Panc1 (cell line): ENCODE data around the gene MTX1. TPM values are rescaled to one million over a fixed set of nuclear protein-coding genes. Genes with fewer than 3 reads are reported as not detected.

ENCODE experiments used
- ATAC-seq: fragments of 200-7000 bp; cut with Tn5 transposase; 2 replicates; pipeline ENCODE4 v1.9.1; 2020; ENCODE audit warnings: mild to moderate bottlenecking, moderate library complexity
- BruUV-seq: library from RNA; stranded (reverse); fragments of 400-500 nt; replicated peaks from 2 replicates; lab custom pipeline; 2021; lab: Mats Ljungman, UMichigan
- CTCF ChIA-PET: fragments of 300-600 bp; sonication (Branson Sonifier 250); formaldehyde crosslinking; loops from one replicate; lab custom pipeline; 2022; ENCODE audit warnings: antibody characterized with exemption; lab: Charles Lee
- POLR2A ChIA-PET: fragments of 300-600 bp; sonication (Branson Sonifier 250); formaldehyde crosslinking; loops from one replicate; lab custom pipeline; 2022; ENCODE audit warnings: antibody characterized with exemption; lab: Charles Lee
- DNase-seq: peaks from one replicate; pipeline ENCODE4 v3.0.0-alpha.2; 2010; ENCODE audit warnings: low read depth, low spot score
- H3K27ac ChIP-seq: 2 replicates; pipeline ENCODE4 v1.5.1; 2011; ENCODE audit warnings: mild to moderate bottlenecking, low read length, inconsistent platforms
- H3K27me3 ChIP-seq: fragments of 200-500 bp; sonication (Bioruptor generic); 2 replicates; pipeline ENCODE4 v1.6.0; 2014; ENCODE audit warnings: low read length, inconsistent platforms; ENCODE audit not compliant: control insufficient read depth, insufficient read depth
- H3K36me3 ChIP-seq: fragments of 200-500 bp; sonication (Bioruptor generic); 2 replicates; pipeline ENCODE4 v1.5.1; 2014; ENCODE audit warnings: inconsistent platforms, mild to moderate bottlenecking, low read length, moderate library complexity; ENCODE audit not compliant: control insufficient read depth, insufficient read depth
- H3K4me1 ChIP-seq: 2 replicates; pipeline ENCODE4 v1.5.1; 2011; ENCODE audit warnings: inconsistent platforms, mild to moderate bottlenecking, low read length, moderate library complexity; ENCODE audit not compliant: control insufficient read depth, insufficient read depth
- H3K4me3 ChIP-seq, 2 experiments: 2 replicates each; pipeline ENCODE4 v1.5.1; 2011 to 2012; ENCODE audit warnings: low read depth in 2 of 2, low read length in 2 of 2, mild to moderate bottlenecking in 2 of 2, inconsistent platforms in 1 of 2, moderate library complexity in 1 of 2
- H3K9me3 ChIP-seq: fragments of 200-500 bp; sonication (Bioruptor generic); 2 replicates; pipeline ENCODE4 v1.5.1; 2014; ENCODE audit warnings: low read depth, mild to moderate bottlenecking, inconsistent platforms, low read length, moderate library complexity; ENCODE audit not compliant: control insufficient read depth, insufficient read depth
- CTCF ChIP-seq: fragments of 450-650 bp; IDR thresholded peaks from 2 replicates; pipeline ENCODE4 v1.5.1; 2017; ENCODE audit warnings: mild to moderate bottlenecking
- POLR2AphosphoS5 ChIP-seq: IDR thresholded peaks from 2 replicates; pipeline ENCODE4 v1.6.1; 2012; ENCODE audit warnings: mild to moderate bottlenecking, low read depth, low read length, moderate library complexity
- REST ChIP-seq, 2 experiments: IDR thresholded peaks; 2 replicates each; pipeline ENCODE4 v1.6.1; 2011 to 2012; ENCODE audit warnings: low read depth in 2 of 2, control low read depth in 1 of 2, low read length in 1 of 2, mild to moderate bottlenecking in 1 of 2, moderate library complexity in 1 of 2; ENCODE audit not compliant: insufficient read depth in 1 of 2
- SIN3A ChIP-seq: IDR thresholded peaks from 2 replicates; pipeline ENCODE4 v1.6.1; 2012; ENCODE audit warnings: low read depth, mild to moderate bottlenecking, low read length, moderate library complexity, borderline replicate concordance; ENCODE audit not compliant: insufficient read depth
- TCF7L2 ChIP-seq: IDR thresholded peaks from 2 replicates; pipeline ENCODE4 v1.6.1; 2011; ENCODE audit warnings: mild to moderate bottlenecking, low read depth, low read length, inconsistent platforms
- in situ Hi-C: cut with HindIII; loops from 2 replicates; pipeline ENCODE4 v1.10.0; 2016; ENCODE audit warnings: low sequenced_read_pairs, low pct_unique_long_range_greater_than_20kb
- intact Hi-C: fragments of 100-400 bp; cut with micrococcal nuclease; formaldehyde crosslinking; loops from one replicate; pipeline ENCODE4 v1.10.0; 2022; ENCODE audit not compliant: unreplicated experiment
- total RNA-seq: library from RNA; stranded (reverse); gene quantifications from one replicate; pipeline ENCODE4 v1.2.1, GENCODE V29; 2021; ENCODE audit not compliant: unreplicated experiment

The MTX1 gene
- total RNA-seq, 1 experiment from 2014 or later, result 53.6 TPM

GRCh38 chr1:155205035-155205434 lies 3.5 kb upstream of the MTX1 start:
- no peak for TF ChIP-seq REST (IDR thresholded peaks at IDR 0.05; ENCODE audit: insufficient read depth in 1 of 2, low read depth in 2 of 2, low read length in 1 of 2)
- TF ChIP-seq SIN3A, result no peak
- no peak for TF ChIP-seq POLR2AphosphoS5
- TF ChIP-seq TCF7L2, result no peak
- TF ChIP-seq CTCF, result no peak
- ChIA-PET CTCF (no interaction called here), POLR2A (no interaction called here)
- in situ Hi-C loops, result no loop called here
- no peak for DNase-seq
- intact Hi-C loops, result no loop called here
- H3K9me3 ChIP-seq, result no peaks in the 10 kb centered on the region
- H3K4me3 ChIP-seq, result no peak overlapping the region
- peaks cover 6% of the 10 kb centered on the region; the same call in 1 of the 2 replicates for H3K36me3 ChIP-seq
- H3K27ac ChIP-seq, result no peak overlapping the region
- no peaks in the 10 kb centered on the region for H3K27me3 ChIP-seq
- peaks cover 18% of the 10 kb centered on the region for H3K4me1 ChIP-seq
- ATAC-seq, result no peak
- no TSS peak for BruUV-seq

- H3K36me3 ChIP-seq, result peaks cover 6% of the 10 kb centered on the region; the same call in 1 of the 2 replicates
- no peaks in the 10 kb centered on the region for H3K9me3 ChIP-seq
- BruUV-seq, result no TSS peak
- no peak overlapping the region for H3K27ac ChIP-seq
- CTCF ChIA-PET, result no interaction called here
- peaks cover 19% of the 10 kb centered on the region for H3K4me1 ChIP-seq
- no peak for ATAC-seq
- POLR2A ChIA-PET, result no interaction called here
- no peaks in the 10 kb centered on the region for H3K27me3 ChIP-seq
- H3K4me3 ChIP-seq, result no peak overlapping the region
- DNase-seq, result no peak
- in situ Hi-C loops (no loop called here), intact Hi-C loops (loop anchor here (1.0 kb wide), 1 partner anchor 20 kb away; no protein-coding TSS in a partner anchor)
- TF ChIP-seq TCF7L2 (no peak), REST (IDR thresholded peaks at IDR 0.05; ENCODE audit: insufficient read depth in 1 of 2, low read depth in 2 of 2, low read length in 1 of 2) (no peak), POLR2AphosphoS5 (no peak), CTCF (no peak), SIN3A (no peak)
These were observed 2.4 kb upstream of the MTX1 start for GRCh38 chr1:155205969-155206593.
